Adrenal gland (tissue), 5 donors: ENCODE results near the gene CASD1.

Experiments
- CTCF ChIP-seq, 6 experiments: fragments of 450-650 bp in 4 of 6; fragments of 200-600 bp in 2 of 6; sonication (generic) in 1 of 6; IDR thresholded peaks; 1 replicate in 5 of 6; 2 replicates in 1 of 6; pipeline versions ENCODE4 v1.5.1 to v1.8.0; 2016 to 2021; ENCODE audit warnings: antibody characterized with exemption in 6 of 6, mild to moderate bottlenecking in 2 of 6, moderate library complexity in 1 of 6
- POLR2A ChIP-seq, 2 donors: fragments of 450-650 bp; IDR thresholded peaks; one replicate each; pipeline ENCODE4 v1.6.1; 2017; ENCODE audit warnings: antibody characterized with exemption in 2 of 2, mild to moderate bottlenecking in 2 of 2, moderate library complexity in 1 of 2
- donor health status: DM: no; HTN: no; CAD: no.

GRCh38 chr7:94557215-94557614 is 47.6 kb downstream of the CASD1 start:
- TF ChIP-seq CTCF (IDR thresholded peaks at IDR 0.05) (no peak), POLR2A (IDR thresholded peaks at IDR 0.05) (no peak)
